ENCODE measurements around the gene CTTN.
A peak's percentile ranks its signal among the peaks of the same experiment; 100 is the strongest.
"Not testable (repeated sequence)": the region's sequence is repeated elsewhere in the genome, so short reads cannot be mapped to it uniquely, and the experiment has no call there.

Gene CTTN

GRCh38 chr11:70445605-70446004 lies 47.3 kb downstream of the CTTN start:
- no peak overlapping the region for H3K4me3 ChIP-seq (replicated peaks; ENCODE audit: insufficient read depth, low read length)
- H3K27me3 ChIP-seq (ENCODE audit: insufficient read depth, poor library complexity, severe bottlenecking), result no peaks in the 10 kb centered on the region
- TF ChIP-seq GABPA (IDR thresholded peaks at IDR 0.05; ENCODE audit: low read depth), result no peak
- peak; percentile 38; the same call in 1 of the 2 replicates for TF ChIP-seq SPI1 (IDR thresholded peaks at IDR 0.05; ENCODE audit: borderline replicate concordance, low read depth)
- no peak for DNase-seq (ENCODE audit: low read depth in 1 of 2, low spot score in 1 of 2)
- no peak overlapping the region for H3K27ac ChIP-seq (replicated peaks)

GRCh38 chr11:70448983-70449567 lies 50.7 kb downstream of the CTTN start:
- no peak overlapping the region for H3K27ac ChIP-seq (replicated peaks)
- TF ChIP-seq CTCF (IDR thresholded peaks at IDR 0.05; ENCODE audit: insufficient read depth, low read length), result peak; percentile 36
- no peak for TF ChIP-seq POLR2AphosphoS5 (IDR thresholded peaks at IDR 0.05; ENCODE audit: low read depth)
- no peak for TF ChIP-seq GABPA (IDR thresholded peaks at IDR 0.05; ENCODE audit: low read depth)
- no peak for TF ChIP-seq SPI1 (IDR thresholded peaks at IDR 0.05; ENCODE audit: borderline replicate concordance, low read depth)
- no peak for DNase-seq (ENCODE audit: low read depth in 1 of 2, low spot score in 1 of 2)
- no peak overlapping the region for H3K4me3 ChIP-seq (replicated peaks; ENCODE audit: insufficient read depth, low read length)
- no peaks in the 10 kb centered on the region for H3K27me3 ChIP-seq (ENCODE audit: insufficient read depth, poor library complexity, severe bottlenecking)

GRCh38 chr11:70454197-70454767 lies 56.0 kb downstream of the CTTN start:
- Histone ChIP-seq H3K27me3 (ENCODE audit: insufficient read depth, poor library complexity, severe bottlenecking) (no peaks in the 10 kb centered on the region), H3K27ac (replicated peaks) (no peak overlapping the region), H3K4me3 (replicated peaks; ENCODE audit: insufficient read depth, low read length) (no peak overlapping the region)
- no peak for DNase-seq (ENCODE audit: low read depth in 1 of 2, low spot score in 1 of 2)
- no peak for TF ChIP-seq GABPA (IDR thresholded peaks at IDR 0.05; ENCODE audit: low read depth)
- no peak for TF ChIP-seq REST (IDR thresholded peaks at IDR 0.05; ENCODE audit: insufficient replicate concordance, low read depth)
- TF ChIP-seq POLR2AphosphoS5 (IDR thresholded peaks at IDR 0.05; ENCODE audit: low read depth), result no peak
- TF ChIP-seq SPI1 (IDR thresholded peaks at IDR 0.05; ENCODE audit: borderline replicate concordance, low read depth), result no peak
- TF ChIP-seq CTCF (IDR thresholded peaks at IDR 0.05; ENCODE audit: insufficient read depth, low read length), result no peak

- H3K27ac ChIP-seq (replicated peaks); H3K27me3 ChIP-seq (ENCODE audit: insufficient read depth, poor library complexity, severe bottlenecking); DNase-seq (ENCODE audit: low read depth in 1 of 2, low spot score in 1 of 2); H3K4me3 ChIP-seq (replicated peaks; ENCODE audit: insufficient read depth, low read length): not testable (repeated sequence)
Measured at GRCh38 chr11:70454811-70455210, 56.5 kb downstream of the CTTN start.

- TF ChIP-seq REST (IDR thresholded peaks at IDR 0.05; ENCODE audit: insufficient replicate concordance, low read depth), result no peak
- no peak for TF ChIP-seq POLR2AphosphoS5 (IDR thresholded peaks at IDR 0.05; ENCODE audit: low read depth)
- no peak for TF ChIP-seq CTCF (IDR thresholded peaks at IDR 0.05; ENCODE audit: insufficient read depth, low read length)
- TF ChIP-seq GABPA (IDR thresholded peaks at IDR 0.05; ENCODE audit: low read depth), result no peak
- TF ChIP-seq SPI1 (IDR thresholded peaks at IDR 0.05; ENCODE audit: borderline replicate concordance, low read depth), result no peak
- no peak for DNase-seq (ENCODE audit: low read depth in 1 of 2, low spot score in 1 of 2)
- H3K27me3 ChIP-seq (ENCODE audit: insufficient read depth, poor library complexity, severe bottlenecking), result no peaks in the 10 kb centered on the region
Measured at GRCh38 chr11:70455354-70455753, 57.0 kb downstream of the CTTN start.

More at GRCh38 chr11:70455354-70455753, 57.0 kb downstream of the CTTN start:
- H3K4me3 ChIP-seq (replicated peaks; ENCODE audit: insufficient read depth, low read length), result no peak overlapping the region
- no peak overlapping the region for H3K27ac ChIP-seq (replicated peaks)

Data from HL-60 (cell line).